HG02981 (cell line): ENCODE results near the gene FBXL3.
A peak's percentile ranks its signal among the peaks of the same experiment; 100 is the strongest.

Source experiments
- ATAC-seq: cut with Tn5 transposase; IDR thresholded peaks from one replicate; pipeline ENCODE4 v1.9.1; 2021; ENCODE audit warnings: mild to moderate bottlenecking, moderate library complexity; ENCODE audit not compliant: unreplicated experiment

The FBXL3 gene

GRCh38 chr13:77026861-77027621 is at the start of gene FBXL3:
Gene FBXL3 (minus strand): TSS chr13:77027159. CDS start chr13:77021860, 5,299 bp downstream.
- peak; percentile 52 for ATAC-seq

GRCh38 chr13:77067519-77067918 is 40.6 kb upstream of the FBXL3 start:
- no peak for ATAC-seq

GRCh38 chr13:77065461-77066147 is 38.6 kb upstream of the FBXL3 start:
- no peak for ATAC-seq

GRCh38 chr13:77062097-77062496 is 35.1 kb upstream of the FBXL3 start:
- ATAC-seq: no peak

GRCh38 chr13:77061362-77061761 is 34.4 kb upstream of the FBXL3 start:
- ATAC-seq: no peak

GRCh38 chr13:77056886-77057285 is 29.9 kb upstream of the FBXL3 start:
- ATAC-seq: no peak

GRCh38 chr13:77056382-77056781 is 29.4 kb upstream of the FBXL3 start:
- no peak for ATAC-seq

GRCh38 chr13:77055158-77055557 is 28.2 kb upstream of the FBXL3 start:
- no peak for ATAC-seq

- ATAC-seq: no peak
These were observed 26.2 kb upstream of the FBXL3 start for GRCh38 chr13:77053192-77053591.

- ATAC-seq: no peak
These were observed 21.7 kb upstream of the FBXL3 start for GRCh38 chr13:77048681-77049080.

GRCh38 chr13:77047649-77048343 is 20.8 kb upstream of the FBXL3 start:
- ATAC-seq: no peak

- no peak for ATAC-seq
These were observed 15.7 kb upstream of the FBXL3 start for GRCh38 chr13:77042566-77043177.

GRCh38 chr13:77040835-77041234 is 13.9 kb upstream of the FBXL3 start:
- no peak for ATAC-seq

- ATAC-seq: no peak
These were observed 13.1 kb upstream of the FBXL3 start for GRCh38 chr13:77040076-77040475.

GRCh38 chr13:77038907-77039480 is 12.0 kb upstream of the FBXL3 start:
- ATAC-seq: no peak

- ATAC-seq: no peak
These were observed 9.3 kb upstream of the FBXL3 start for GRCh38 chr13:77036279-77036678.

- no peak for ATAC-seq
These were observed 7.9 kb upstream of the FBXL3 start for GRCh38 chr13:77034881-77035280.

- ATAC-seq: no peak
These were observed 6.9 kb upstream of the FBXL3 start for GRCh38 chr13:77033717-77034302.

GRCh38 chr13:77031656-77032243 is 4.8 kb upstream of the FBXL3 start:
- no peak for ATAC-seq

- no peak for ATAC-seq
These were observed 2.5 kb upstream of the FBXL3 start for GRCh38 chr13:77029436-77029835.
